LNCAP (cell line): ENCODE data around the gene CABP1.

Experiments
- TF ChIP-seq, protein P1 (sequence below): fragments of 450-650 bp; IDR thresholded peaks from 2 replicates; pipeline ENCODE4 v1.5.1; 2017; ENCODE audit warnings: mild to moderate bottlenecking

The CABP1 gene

GRCh38 chr12:120647375-120647755 lies 6.9 kb downstream of the CABP1 start:
- TF ChIP-seq, protein P1, sequence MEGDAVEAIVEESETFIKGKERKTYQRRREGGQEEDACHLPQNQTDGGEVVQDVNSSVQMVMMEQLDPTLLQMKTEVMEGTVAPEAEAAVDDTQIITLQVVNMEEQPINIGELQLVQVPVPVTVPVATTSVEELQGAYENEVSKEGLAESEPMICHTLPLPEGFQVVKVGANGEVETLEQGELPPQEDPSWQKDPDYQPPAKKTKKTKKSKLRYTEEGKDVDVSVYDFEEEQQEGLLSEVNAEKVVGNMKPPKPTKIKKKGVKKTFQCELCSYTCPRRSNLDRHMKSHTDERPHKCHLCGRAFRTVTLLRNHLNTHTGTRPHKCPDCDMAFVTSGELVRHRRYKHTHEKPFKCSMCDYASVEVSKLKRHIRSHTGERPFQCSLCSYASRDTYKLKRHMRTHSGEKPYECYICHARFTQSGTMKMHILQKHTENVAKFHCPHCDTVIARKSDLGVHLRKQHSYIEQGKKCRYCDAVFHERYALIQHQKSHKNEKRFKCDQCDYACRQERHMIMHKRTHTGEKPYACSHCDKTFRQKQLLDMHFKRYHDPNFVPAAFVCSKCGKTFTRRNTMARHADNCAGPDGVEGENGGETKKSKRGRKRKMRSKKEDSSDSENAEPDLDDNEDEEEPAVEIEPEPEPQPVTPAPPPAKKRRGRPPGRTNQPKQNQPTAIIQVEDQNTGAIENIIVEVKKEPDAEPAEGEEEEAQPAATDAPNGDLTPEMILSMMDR: no peak

GRCh38 chr12:120649442-120650232 lies 9.2 kb downstream of the CABP1 start:
- TF ChIP-seq, protein P1: peak; percentile 29; the same call in 1 of the 2 replicates

GRCh38 chr12:120650233-120650690 lies 9.8 kb downstream of the CABP1 start:
- TF ChIP-seq, protein P1: no peak

- TF ChIP-seq, protein P1: no peak
Observed at GRCh38 chr12:120651821-120652220, 11.4 kb downstream of the CABP1 start.

DNA sequence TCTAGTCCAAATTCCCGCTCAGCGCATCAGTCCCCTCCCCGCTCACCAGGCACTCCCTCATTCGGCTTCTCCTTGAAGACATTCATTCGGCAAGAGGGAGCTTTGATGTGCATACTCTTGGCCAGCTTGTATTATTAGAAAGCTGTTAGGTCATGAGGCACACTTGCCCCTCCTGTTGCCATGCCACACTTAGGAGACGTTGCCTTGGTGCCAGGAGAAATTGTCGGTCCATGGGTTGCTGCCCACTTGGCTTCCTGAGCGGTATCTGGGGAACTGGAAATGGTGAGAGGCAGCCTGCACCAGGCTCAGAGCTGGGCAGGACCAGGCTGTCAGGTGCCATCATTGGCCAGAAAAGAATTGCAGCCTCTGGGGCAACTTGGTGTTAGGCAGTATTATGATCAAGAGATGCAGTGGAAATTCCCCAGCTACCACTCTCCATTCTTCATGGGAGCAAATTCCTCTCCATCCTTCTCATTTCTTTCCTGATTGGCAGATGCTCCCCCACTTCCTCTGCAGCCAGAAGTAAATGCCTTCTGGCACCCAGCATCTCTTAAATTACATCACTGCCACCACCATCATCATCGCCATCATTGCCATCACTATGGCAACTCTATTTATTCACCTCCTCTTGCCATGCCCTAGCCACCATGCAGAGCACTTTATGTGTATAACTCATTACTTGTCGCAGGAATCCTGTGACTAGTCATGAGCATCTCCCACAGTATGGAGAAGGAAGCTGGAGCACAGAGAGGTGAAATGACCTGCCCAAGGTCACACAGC lies 12.4 kb downstream of the CABP1 start:
- TF ChIP-seq, protein P1: no peak

DNA sequence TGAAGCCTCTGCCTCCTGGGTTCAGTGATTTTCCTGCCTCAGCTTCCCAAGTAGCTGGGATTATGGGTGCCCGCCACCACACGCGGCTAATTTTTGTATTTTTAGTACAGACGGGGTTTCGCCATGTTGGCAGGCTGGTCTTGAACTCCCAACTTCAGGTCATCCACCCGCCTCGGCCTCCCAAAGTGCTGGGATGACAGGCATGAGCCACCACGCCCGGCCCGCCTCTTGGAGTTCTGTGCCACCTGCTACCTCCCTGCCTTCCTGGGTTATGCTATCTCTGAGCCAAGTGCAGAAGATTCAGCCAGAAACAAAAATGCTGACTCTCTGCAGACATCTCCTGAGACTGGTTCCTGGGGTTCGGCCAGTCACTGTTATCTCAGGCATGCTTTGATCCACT lies 13.2 kb downstream of the CABP1 start:
- TF ChIP-seq, protein P1: no peak

- TF ChIP-seq, protein P1: no peak
Observed at GRCh38 chr12:120654656-120655055, 14.2 kb downstream of the CABP1 start.
